ENCODE data around the gene POLR3C. TPM values are rescaled to one million over a fixed set of nuclear protein-coding genes. Genes with fewer than 3 reads are reported as not detected.

Gene POLR3C
- total and polyA plus RNA-seq, 2 donors (not counting 1 experiment from before 2014, with no cell fraction given), result 36.5 to 49.3 TPM

- Histone ChIP-seq H3K9me3 (ENCODE audit: control extremely low read depth in 1 of 3, control insufficient read depth in 2 of 3, insufficient read depth in 1 of 3, low read length in 2 of 3) (no peaks in the 10 kb centered on the region), H3K9ac (ENCODE audit: low read length) (peak overlapping the region; percentile 81), H3K4me3 (ENCODE audit: control extremely low read depth in 1 of 5, extremely low read depth in 1 of 5, insufficient read depth in 1 of 5, low read depth in 2 of 5, low read length in 4 of 5) (peak overlapping the region; percentile 66 to 97 (median 82)), H3K36me3 (replicated peaks in 1 of 2; ENCODE audit: control extremely low read depth in 1 of 2, control insufficient read depth in 1 of 2, extremely low read depth in 1 of 2, insufficient read depth in 2 of 2, low read length in 1 of 2) (peaks cover 11 to 34% of the 10 kb centered on the region in 2 experiments), H2AFZ (ENCODE audit: insufficient read depth, low read depth, low read length, poor library complexity, severe bottlenecking) (peak overlapping the region; percentile 96), H3K27me3 (replicated peaks in 1 of 4; ENCODE audit: control extremely low read depth in 1 of 4, control insufficient read depth in 3 of 4, insufficient read depth in 4 of 4, low read length in 3 of 4) (no peaks in the 10 kb centered on the region), H3K4me2 (replicated peaks; ENCODE audit: low read depth, low read length, poor library complexity, severe bottlenecking) (peak overlapping the region; percentile 82), H3K79me2 (ENCODE audit: control insufficient read depth, insufficient read depth, low read length) (peaks cover 30% of the 10 kb centered on the region), H4K20me1 (ENCODE audit: control insufficient read depth, insufficient read depth, low read length, poor library complexity, severe bottlenecking) (peaks cover 4% of the 10 kb centered on the region), H3K4me1 (ENCODE audit: control insufficient read depth in 2 of 2, insufficient read depth in 2 of 2, low read length in 2 of 2) (peaks cover 12 to 13% of the 10 kb centered on the region in 2 donors), H3K27ac (ENCODE audit: low read length in 2 of 2) (peak overlapping the region; percentile 61 to 89)
- ChIA-PET POLR2A (interaction anchor here (0.5 to 1.8 kb wide), 7 partner anchors 21 to 228 kb away, joined by 3 to 11 read pairs (median 4); partner anchors contain the start of genes NUDT17, PEX11B, PIAS3 and RBM8A), CTCF (interaction anchor here (0.9 to 1.5 kb wide), 3 partner anchors 20 to 86 kb away, joined by 3 to 15 read pairs (median 10); partner anchors contain the start of genes NUDT17 and PIAS3)
- no peaks in the 10 kb centered on the region for H3K9me3 Mint-ChIP-seq (ENCODE audit: insufficient read depth)
- peak overlapping the region; percentile 98 for H3K4me3 Mint-ChIP-seq
- H3K27ac Mint-ChIP-seq, result peak overlapping the region; percentile 97
- H3K27me3 Mint-ChIP-seq, result no peaks in the 10 kb centered on the region
- intact Hi-C loops (cut with micrococcal nuclease), result loop anchor here (1.0 to 2.0 kb wide), 3 partner anchors 21 to 94 kb away; partner anchors contain the start of genes NUDT17 and PEX11B
- DNase-seq (no peak), ATAC-seq (ENCODE audit: low read depth) (no peak)
- TF ChIP-seq EZH2 (IDR thresholded peaks at IDR 0.05; ENCODE audit: borderline replicate concordance, insufficient read depth, low read depth, low read length, poor library complexity, severe bottlenecking), result no peak
- TF ChIP-seq, protein P1, sequence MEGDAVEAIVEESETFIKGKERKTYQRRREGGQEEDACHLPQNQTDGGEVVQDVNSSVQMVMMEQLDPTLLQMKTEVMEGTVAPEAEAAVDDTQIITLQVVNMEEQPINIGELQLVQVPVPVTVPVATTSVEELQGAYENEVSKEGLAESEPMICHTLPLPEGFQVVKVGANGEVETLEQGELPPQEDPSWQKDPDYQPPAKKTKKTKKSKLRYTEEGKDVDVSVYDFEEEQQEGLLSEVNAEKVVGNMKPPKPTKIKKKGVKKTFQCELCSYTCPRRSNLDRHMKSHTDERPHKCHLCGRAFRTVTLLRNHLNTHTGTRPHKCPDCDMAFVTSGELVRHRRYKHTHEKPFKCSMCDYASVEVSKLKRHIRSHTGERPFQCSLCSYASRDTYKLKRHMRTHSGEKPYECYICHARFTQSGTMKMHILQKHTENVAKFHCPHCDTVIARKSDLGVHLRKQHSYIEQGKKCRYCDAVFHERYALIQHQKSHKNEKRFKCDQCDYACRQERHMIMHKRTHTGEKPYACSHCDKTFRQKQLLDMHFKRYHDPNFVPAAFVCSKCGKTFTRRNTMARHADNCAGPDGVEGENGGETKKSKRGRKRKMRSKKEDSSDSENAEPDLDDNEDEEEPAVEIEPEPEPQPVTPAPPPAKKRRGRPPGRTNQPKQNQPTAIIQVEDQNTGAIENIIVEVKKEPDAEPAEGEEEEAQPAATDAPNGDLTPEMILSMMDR (IDR thresholded peaks at IDR 0.05), result no peak
- peaks cover 28% of the 10 kb centered on the region for H3K4me1 Mint-ChIP-seq
- 0% methylated on average over 3 of the region's 7 CpGs for WGBS (ENCODE audit: insufficient coverage)
Observed at GRCh38 chr1:145824499-145824842, 471 bp downstream of the POLR3C start.

DNA sequence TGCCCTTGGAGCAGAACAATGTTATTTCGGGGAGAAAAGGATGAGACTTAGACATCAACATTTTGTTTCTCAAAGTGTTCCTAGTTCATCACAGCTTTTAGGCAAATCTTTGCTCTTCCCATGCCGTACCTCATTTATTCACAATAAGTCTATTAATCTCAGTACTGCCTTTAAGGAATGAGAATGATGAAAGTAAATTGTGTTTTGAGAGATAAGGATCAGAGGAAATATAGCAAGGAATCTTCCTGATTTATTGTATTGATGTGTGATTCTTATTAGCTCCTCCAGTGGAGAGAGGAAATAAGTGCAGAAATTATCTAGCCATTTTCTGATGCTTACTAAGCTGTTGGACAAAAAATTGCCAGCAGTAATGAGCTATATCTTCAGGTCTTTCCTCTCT, 2.0 kb downstream of the POLR3C start:
- no CpG with 5 or more reads among the region's 2 CpGs for WGBS (ENCODE audit: insufficient coverage)
- Histone ChIP-seq H3K4me1 (ENCODE audit: control insufficient read depth in 2 of 2, insufficient read depth in 2 of 2, low read length in 2 of 2) (peaks cover 12 to 13% of the 10 kb centered on the region in 2 donors), H2AFZ (ENCODE audit: insufficient read depth, low read depth, low read length, poor library complexity, severe bottlenecking) (no peak overlapping the region), H3K79me2 (ENCODE audit: control insufficient read depth, insufficient read depth, low read length) (peaks cover 29% of the 10 kb centered on the region), H3K36me3 (replicated peaks in 1 of 2; ENCODE audit: control extremely low read depth in 1 of 2, control insufficient read depth in 1 of 2, extremely low read depth in 1 of 2, insufficient read depth in 2 of 2, low read length in 1 of 2) (peaks cover 11 to 50% of the 10 kb centered on the region in 2 experiments), H3K27me3 (replicated peaks in 1 of 4; ENCODE audit: control extremely low read depth in 1 of 4, control insufficient read depth in 3 of 4, insufficient read depth in 4 of 4, low read length in 3 of 4) (no peaks in the 10 kb centered on the region), H3K9me3 (ENCODE audit: control extremely low read depth in 1 of 3, control insufficient read depth in 2 of 3, insufficient read depth in 1 of 3, low read length in 2 of 3) (no peaks in the 10 kb centered on the region), H4K20me1 (ENCODE audit: control insufficient read depth, insufficient read depth, low read length, poor library complexity, severe bottlenecking) (peaks cover 4% of the 10 kb centered on the region), H3K27ac (ENCODE audit: low read length in 2 of 2) (no peak overlapping the region), H3K4me3 (ENCODE audit: control extremely low read depth in 1 of 5, extremely low read depth in 1 of 5, insufficient read depth in 1 of 5, low read depth in 2 of 5, low read length in 4 of 5) (no peak overlapping the region), H3K4me2 (replicated peaks; ENCODE audit: low read depth, low read length, poor library complexity, severe bottlenecking) (no peak overlapping the region), H3K9ac (ENCODE audit: low read length) (no peak overlapping the region)
- ATAC-seq (ENCODE audit: low read depth) (no peak), DNase-seq (no peak)
- no peak for TF ChIP-seq EZH2 (IDR thresholded peaks at IDR 0.05; ENCODE audit: borderline replicate concordance, insufficient read depth, low read depth, low read length, poor library complexity, severe bottlenecking)
- no peaks in the 10 kb centered on the region for H3K9me3 Mint-ChIP-seq (ENCODE audit: insufficient read depth)
- POLR2A ChIA-PET, result no interaction called here
- no peaks in the 10 kb centered on the region for H3K27me3 Mint-ChIP-seq
- CTCF ChIA-PET, result interaction anchor here (1.2 to 1.4 kb wide), 2 partner anchors 15 to 19 kb away, joined by 3 to 7 read pairs; partner anchors contain the start of gene NUDT17
- peak overlapping the region; percentile 71 for H3K4me3 Mint-ChIP-seq
- peaks cover 28% of the 10 kb centered on the region for H3K4me1 Mint-ChIP-seq
- intact Hi-C loops (cut with micrococcal nuclease), result no loop called here
- peak overlapping the region; percentile 22 for H3K27ac Mint-ChIP-seq

All from B cell (primary cell).